Fibroblast of mammary gland (primary cell): Measurements from ENCODE around the gene NMRAL1.

ENCODE experiments used
- DNase-seq: peaks from one replicate; pipeline ENCODE4 v3.0.0-alpha.2; 2010; ENCODE audit warnings: low read depth
- H3K4me3 ChIP-seq: 2 replicates; pipeline ENCODE4 v1.5.1; 2011; ENCODE audit warnings: low read depth, mild to moderate bottlenecking, low read length, moderate library complexity; ENCODE audit not compliant: control insufficient read depth
- TF ChIP-seq, protein P1 (sequence below): conservative IDR thresholded peaks from 2 replicates; pipeline ENCODE4 v1.5.1; 2011; ENCODE audit warnings: low read depth, low read length, inconsistent platforms; ENCODE audit not compliant: control insufficient read depth, insufficient read depth

NMRAL1 gene

DNA sequence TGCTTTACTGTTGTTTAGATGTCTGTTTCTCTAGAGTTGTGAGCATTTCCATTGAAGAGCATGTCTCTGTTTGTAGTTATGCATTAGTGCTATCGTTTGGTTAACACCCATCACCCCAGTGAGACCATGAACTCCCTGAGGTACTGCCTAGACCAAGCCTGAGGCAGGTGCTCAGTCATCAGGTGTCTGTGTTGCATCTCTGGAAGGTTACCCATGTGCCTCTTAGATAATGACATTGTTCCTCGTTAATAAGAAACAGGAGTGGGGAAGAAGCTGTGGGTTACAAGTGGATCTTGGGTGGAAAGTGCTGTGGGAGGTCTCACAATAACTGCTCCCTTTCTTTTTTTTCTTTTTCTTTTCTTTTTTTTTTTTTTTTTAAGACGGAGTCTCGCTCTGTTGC is 30.4 kb downstream of the NMRAL1 start:
- no peak for DNase-seq

DNA sequence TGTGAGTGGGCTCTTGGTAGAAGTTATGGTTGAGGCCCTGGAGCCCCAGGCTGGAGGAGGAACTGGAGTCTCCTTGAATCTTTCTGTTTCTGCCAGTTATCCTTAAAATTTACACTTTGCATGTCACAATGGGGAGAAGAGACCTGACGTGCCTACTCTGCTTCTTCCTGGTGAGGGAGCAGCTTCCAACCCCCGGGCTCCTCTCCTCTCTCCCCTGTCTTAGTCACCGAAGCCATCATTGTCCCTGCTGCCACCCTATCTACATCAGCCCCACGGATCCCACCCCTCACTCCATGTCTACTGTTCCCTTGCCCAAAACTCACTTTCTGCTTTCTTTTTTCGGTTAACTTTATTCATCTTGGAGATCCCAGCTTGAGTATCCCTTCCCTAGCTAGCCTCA is 31.2 kb downstream of the NMRAL1 start:
- TF ChIP-seq, protein P1, sequence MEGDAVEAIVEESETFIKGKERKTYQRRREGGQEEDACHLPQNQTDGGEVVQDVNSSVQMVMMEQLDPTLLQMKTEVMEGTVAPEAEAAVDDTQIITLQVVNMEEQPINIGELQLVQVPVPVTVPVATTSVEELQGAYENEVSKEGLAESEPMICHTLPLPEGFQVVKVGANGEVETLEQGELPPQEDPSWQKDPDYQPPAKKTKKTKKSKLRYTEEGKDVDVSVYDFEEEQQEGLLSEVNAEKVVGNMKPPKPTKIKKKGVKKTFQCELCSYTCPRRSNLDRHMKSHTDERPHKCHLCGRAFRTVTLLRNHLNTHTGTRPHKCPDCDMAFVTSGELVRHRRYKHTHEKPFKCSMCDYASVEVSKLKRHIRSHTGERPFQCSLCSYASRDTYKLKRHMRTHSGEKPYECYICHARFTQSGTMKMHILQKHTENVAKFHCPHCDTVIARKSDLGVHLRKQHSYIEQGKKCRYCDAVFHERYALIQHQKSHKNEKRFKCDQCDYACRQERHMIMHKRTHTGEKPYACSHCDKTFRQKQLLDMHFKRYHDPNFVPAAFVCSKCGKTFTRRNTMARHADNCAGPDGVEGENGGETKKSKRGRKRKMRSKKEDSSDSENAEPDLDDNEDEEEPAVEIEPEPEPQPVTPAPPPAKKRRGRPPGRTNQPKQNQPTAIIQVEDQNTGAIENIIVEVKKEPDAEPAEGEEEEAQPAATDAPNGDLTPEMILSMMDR: no peak
- H3K4me3 ChIP-seq: no peak overlapping the region
- no peak for DNase-seq

More for the DNA sequence above, 30.4 kb downstream of the NMRAL1 start:
- TF ChIP-seq, protein P1: no peak
- H3K4me3 ChIP-seq: no peak overlapping the region

DNA sequence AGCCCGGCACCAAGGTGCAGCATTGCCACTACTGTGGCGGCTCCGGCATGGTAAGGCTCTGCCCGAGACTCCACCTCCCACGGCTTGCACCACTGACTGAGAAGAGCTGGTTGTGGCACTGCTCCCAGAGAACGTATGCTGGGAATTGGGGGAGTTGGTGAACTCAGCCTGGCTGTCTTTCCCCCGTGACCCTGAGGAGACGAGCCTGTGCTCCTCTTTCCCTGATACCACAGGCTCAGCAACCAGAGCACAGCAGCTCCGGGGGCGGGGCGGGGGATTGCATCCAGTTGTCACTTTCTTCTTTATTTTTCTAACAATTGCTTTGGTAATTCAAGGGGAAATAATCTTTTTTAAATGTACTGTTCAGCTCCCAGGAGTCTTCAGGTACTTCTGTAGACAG is 32.1 kb downstream of the NMRAL1 start:
- no peak for DNase-seq
- TF ChIP-seq, protein P1: no peak
- H3K4me3 ChIP-seq: no peak overlapping the region

DNA sequence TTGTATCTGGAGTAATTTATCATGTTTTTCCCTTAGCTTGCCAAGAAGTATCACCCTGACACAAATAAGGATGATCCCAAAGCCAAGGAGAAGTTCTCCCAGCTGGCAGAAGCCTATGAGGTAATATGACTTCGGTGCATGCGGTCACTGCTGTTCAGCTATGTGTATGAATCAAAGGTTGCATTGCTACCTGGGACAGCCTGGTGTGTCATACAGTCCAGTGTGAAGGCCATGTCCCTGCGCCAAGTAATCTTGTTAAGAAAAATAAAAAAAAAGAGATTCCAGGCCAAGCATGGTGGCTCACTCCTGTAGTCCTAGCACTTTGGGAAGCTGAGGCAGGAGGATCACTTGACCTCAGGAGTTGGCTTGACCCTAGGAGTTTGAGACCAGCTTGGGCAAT is 37.1 kb downstream of the NMRAL1 start:
- no peak overlapping the region for H3K4me3 ChIP-seq
- TF ChIP-seq, protein P1: no peak
- DNase-seq: no peak

DNA sequence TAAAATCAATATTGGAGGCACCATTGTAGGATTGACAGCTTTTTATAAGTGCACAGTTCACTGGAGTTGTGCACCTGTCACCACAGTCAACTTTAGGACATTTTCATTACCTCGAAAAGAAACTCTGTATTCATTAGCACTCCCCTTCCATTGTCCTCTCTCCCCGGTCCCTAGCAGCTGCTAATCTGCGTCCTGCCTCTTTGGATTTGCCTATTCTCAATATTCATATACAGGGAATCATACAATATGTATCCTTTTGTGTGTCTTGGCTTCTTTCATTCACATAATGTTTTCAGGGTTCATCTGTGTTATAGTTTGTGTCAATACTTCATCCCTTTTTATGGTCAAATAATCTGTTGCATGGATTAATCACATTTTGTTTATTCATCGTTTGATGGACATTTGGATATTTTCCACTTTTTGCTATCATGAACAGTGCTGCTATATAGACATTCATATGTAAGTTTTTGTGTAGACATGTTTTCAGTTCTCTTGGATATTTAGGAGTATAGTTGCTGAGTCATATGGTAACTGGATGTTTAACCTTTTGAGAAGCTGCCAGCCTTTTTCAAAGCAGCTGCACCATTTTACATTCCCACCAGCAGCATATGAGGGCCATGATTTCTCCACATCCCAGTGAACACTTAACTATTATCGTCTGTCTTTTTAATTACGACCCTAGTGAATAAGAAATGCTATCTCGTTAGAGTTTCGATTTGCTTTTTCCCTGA is 38.9 kb downstream of the NMRAL1 start:
- peak; percentile 31 for DNase-seq
- H3K4me3 ChIP-seq: no peak overlapping the region
- TF ChIP-seq, protein P1: no peak

DNA sequence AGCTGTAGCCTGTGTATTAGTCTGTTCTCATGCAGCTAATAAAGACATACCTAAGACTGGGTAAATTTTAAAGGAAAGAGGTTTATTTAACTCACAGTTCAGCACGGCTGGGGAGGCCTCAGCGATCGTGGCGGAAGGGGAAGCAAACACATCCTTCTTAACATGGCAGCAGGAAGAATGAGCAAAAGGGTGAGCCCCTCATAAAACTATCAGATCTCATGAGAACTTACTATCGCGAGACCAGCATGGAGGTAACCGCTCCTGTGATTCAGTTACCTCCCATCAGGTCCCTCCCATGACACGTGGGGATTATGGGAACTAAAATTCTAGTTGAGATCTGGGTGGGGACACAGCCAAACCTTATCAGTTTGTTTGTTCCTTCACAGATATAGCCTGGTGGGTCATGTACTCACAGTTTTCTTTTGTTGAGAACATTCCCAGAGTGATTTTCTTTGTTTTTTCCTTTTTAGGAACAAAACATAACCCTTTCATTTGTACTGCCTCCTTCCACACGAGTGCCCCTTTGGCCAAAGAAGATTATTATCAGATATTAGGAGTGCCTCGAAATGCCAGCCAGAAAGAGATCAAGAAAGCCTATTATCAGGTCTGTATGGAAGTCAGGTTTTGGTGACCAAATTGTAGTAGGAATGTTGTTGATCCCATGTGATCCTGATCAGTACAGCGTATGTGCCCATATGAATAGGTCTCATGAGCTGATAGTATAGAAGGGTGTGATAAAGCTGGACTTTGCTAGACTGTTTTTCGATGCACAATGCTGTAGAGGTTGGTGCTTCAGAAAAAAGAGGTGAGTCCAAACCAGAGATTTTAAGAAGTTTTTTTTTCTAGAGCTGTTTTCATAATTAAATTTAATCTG is 40.3 kb downstream of the NMRAL1 start:
- TF ChIP-seq, protein P1: no peak
- DNase-seq: no peak
- H3K4me3 ChIP-seq: no peak overlapping the region
